ENCODE results near the gene ZNF804A.

The ZNF804A gene

DNA sequence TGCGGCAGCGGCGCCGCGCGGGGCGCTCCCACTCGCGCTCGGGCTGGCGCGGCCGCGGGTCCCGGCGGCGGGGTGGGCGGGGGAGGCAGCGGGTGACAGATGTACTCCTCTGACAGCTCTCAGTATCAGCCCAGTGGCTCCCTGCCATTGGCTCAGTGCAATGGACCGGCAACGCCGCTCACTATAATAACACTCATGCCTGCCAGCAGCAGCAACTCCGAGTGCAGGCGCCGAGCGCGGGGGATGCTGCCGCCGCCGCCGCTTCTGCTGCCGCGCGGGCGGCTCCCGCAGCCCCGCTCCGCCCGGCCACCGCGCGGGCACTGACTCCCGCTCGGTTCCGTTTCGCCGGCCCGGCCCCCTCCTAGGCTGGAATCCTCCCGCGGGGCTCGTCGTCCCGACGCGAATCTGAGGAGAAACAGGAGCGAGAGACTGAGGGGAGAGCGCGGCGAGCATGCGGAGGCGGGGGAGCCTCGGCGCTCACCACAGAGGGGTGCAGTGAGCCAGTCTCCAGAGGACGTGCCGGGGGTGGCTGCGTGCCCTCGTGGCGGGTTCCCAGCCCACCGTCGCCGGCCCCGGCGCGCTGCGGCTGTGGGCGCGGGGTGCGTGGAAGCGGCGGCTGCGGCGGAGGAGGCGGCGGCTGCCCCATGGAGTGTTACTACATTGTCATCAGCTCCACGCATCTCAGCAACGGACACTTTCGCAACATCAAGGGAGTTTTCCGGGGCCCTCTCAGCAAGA is at the start of gene ZNF804A:
Gene ZNF804A (plus strand): TSS at position 214 of the 738 bp plus-strand sequence. CDS start 431 bp downstream, at position 645.
- H3K36me3 ChIP-seq (ENCODE audit: control insufficient read depth in 5 of 5, insufficient read depth in 5 of 5, low read length in 5 of 5) = no peaks in the 10 kb centered on the region
- peaks cover 0 to 22% (median 17%) of the 10 kb centered on the region in 5 donors for H3K4me1 ChIP-seq (ENCODE audit: control insufficient read depth in 5 of 5, insufficient read depth in 5 of 5, low read length in 5 of 5)
- H3K27ac ChIP-seq (ENCODE audit: low read depth, low read length) = no peak within 1 kb of the TSS
- H3K4me3 ChIP-seq (ENCODE audit: low read depth in 1 of 5, low read length in 5 of 5) = peak within 1 kb of the TSS; percentile 61 to 81 (median 74)
- peaks cover 0 to 13% (median 9%) of the 10 kb centered on the region in 5 donors for H3K27me3 ChIP-seq (ENCODE audit: control insufficient read depth in 5 of 5, insufficient read depth in 4 of 5, low read length in 5 of 5)
- no peaks in the 10 kb centered on the region for H3K9me3 ChIP-seq (ENCODE audit: control insufficient read depth in 5 of 5, low read length in 5 of 5)
- H3K9ac ChIP-seq (ENCODE audit: low read length in 5 of 5) = peak within 1 kb of the TSS in 3 of 5 donors; percentile 39 to 57 (median 47)

DNA sequence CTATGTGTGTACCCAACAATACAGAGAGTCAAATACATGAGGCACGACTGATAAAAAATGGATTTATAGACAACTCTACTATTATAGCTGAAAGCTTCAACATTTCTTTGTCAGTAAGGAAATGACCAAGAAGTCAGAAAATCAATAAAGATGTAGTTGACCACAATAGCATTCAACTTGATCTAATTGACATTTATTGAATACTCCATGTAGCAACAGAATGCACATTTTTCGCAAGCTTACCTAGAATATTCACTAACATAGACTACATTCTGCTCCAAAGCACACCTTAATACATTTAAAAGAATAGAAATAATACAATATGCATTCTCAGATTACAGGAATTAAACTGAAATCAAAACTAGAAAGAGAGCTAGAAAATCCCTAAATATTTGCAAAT is 49.2 kb upstream of the ZNF804A start:
- Histone ChIP-seq H3K4me3 (ENCODE audit: low read depth in 1 of 5, low read length in 5 of 5) (no peak overlapping the region), H3K4me1 (ENCODE audit: control insufficient read depth in 5 of 5, insufficient read depth in 5 of 5, low read length in 5 of 5) (no peaks in the 10 kb centered on the region), H3K9ac (ENCODE audit: low read length in 5 of 5) (no peak overlapping the region)

DNA sequence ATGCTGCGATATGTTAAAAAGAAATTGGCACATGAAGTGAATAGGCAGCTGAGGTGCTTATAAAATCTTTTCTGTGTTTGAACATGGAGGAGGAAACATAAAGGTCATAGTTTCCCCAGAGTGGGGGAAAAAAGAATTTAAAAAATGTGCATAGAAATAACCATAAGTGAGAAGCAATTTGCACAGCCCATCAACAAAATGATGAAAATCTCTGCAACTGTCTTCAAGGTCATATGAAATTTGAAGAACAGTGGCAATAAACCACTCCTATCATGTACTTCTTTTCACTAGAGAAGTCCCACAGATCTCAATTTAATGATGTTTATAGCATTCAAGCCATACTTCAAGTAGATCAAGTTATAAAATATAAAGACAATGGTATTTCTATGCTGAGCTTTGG is 46.7 kb upstream of the ZNF804A start:
- H3K4me3 ChIP-seq (ENCODE audit: low read depth in 1 of 5, low read length in 5 of 5) = no peak overlapping the region
- H3K27ac ChIP-seq (ENCODE audit: low read depth, low read length) = no peak overlapping the region
- no peaks in the 10 kb centered on the region for H3K9me3 ChIP-seq (ENCODE audit: control insufficient read depth in 5 of 5, low read length in 5 of 5)
- no peak overlapping the region for H3K9ac ChIP-seq (ENCODE audit: low read length in 5 of 5)
- no peaks in the 10 kb centered on the region for H3K36me3 ChIP-seq (ENCODE audit: control insufficient read depth in 5 of 5, insufficient read depth in 5 of 5, low read length in 5 of 5)
- H3K4me1 ChIP-seq (ENCODE audit: control insufficient read depth in 5 of 5, insufficient read depth in 5 of 5, low read length in 5 of 5) = no peaks in the 10 kb centered on the region
- H3K27me3 ChIP-seq (ENCODE audit: control insufficient read depth in 5 of 5, insufficient read depth in 4 of 5, low read length in 5 of 5) = no peaks in the 10 kb centered on the region

More for the DNA sequence above, 49.2 kb upstream of the ZNF804A start:
- Histone ChIP-seq H3K9me3 (ENCODE audit: control insufficient read depth in 5 of 5, low read length in 5 of 5) (no peaks in the 10 kb centered on the region), H3K36me3 (ENCODE audit: control insufficient read depth in 5 of 5, insufficient read depth in 5 of 5, low read length in 5 of 5) (no peaks in the 10 kb centered on the region), H3K27ac (ENCODE audit: low read depth, low read length) (no peak overlapping the region), H3K27me3 (ENCODE audit: control insufficient read depth in 5 of 5, insufficient read depth in 4 of 5, low read length in 5 of 5) (no peaks in the 10 kb centered on the region)

DNA sequence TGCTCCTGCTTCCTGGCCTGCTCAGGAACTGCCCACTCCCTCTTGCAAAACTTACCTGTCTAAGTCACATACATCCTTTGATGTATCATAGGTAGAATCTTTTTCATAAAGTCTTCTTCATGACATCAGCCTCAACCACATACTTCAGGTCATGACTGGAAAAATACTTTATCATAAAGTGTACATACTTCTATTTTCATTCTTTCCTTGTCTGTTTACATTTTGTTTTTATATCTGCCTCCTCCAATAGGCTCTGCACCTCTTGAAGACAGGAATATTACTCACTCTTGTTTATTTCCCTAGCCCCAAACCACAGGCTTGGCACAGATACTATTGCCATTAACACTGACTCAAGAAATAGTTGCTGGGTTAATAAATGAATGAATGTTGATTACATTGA is 43.6 kb upstream of the ZNF804A start:
- Histone ChIP-seq H3K9ac (ENCODE audit: low read length in 5 of 5) (no peak overlapping the region), H3K4me3 (ENCODE audit: low read depth in 1 of 5, low read length in 5 of 5) (no peak overlapping the region), H3K9me3 (ENCODE audit: control insufficient read depth in 5 of 5, low read length in 5 of 5) (no peaks in the 10 kb centered on the region), H3K36me3 (ENCODE audit: control insufficient read depth in 5 of 5, insufficient read depth in 5 of 5, low read length in 5 of 5) (no peaks in the 10 kb centered on the region), H3K27ac (ENCODE audit: low read depth, low read length) (no peak overlapping the region), H3K4me1 (ENCODE audit: control insufficient read depth in 5 of 5, insufficient read depth in 5 of 5, low read length in 5 of 5) (no peaks in the 10 kb centered on the region), H3K27me3 (ENCODE audit: control insufficient read depth in 5 of 5, insufficient read depth in 4 of 5, low read length in 5 of 5) (no peaks in the 10 kb centered on the region)

GRCh38 chr2:184555352-184555751 is 43.0 kb upstream of the ZNF804A start:
- Histone ChIP-seq H3K27me3 (ENCODE audit: control insufficient read depth in 5 of 5, insufficient read depth in 4 of 5, low read length in 5 of 5) (no peaks in the 10 kb centered on the region), H3K36me3 (ENCODE audit: control insufficient read depth in 5 of 5, insufficient read depth in 5 of 5, low read length in 5 of 5) (no peaks in the 10 kb centered on the region), H3K4me3 (ENCODE audit: low read depth in 1 of 5, low read length in 5 of 5) (no peak overlapping the region), H3K27ac (ENCODE audit: low read depth, low read length) (no peak overlapping the region), H3K9ac (ENCODE audit: low read length in 5 of 5) (no peak overlapping the region), H3K9me3 (ENCODE audit: control insufficient read depth in 5 of 5, low read length in 5 of 5) (no peaks in the 10 kb centered on the region), H3K4me1 (ENCODE audit: control insufficient read depth in 5 of 5, insufficient read depth in 5 of 5, low read length in 5 of 5) (no peaks in the 10 kb centered on the region)

- H3K36me3 ChIP-seq (ENCODE audit: control insufficient read depth in 5 of 5, insufficient read depth in 5 of 5, low read length in 5 of 5) = no peaks in the 10 kb centered on the region
- no peak overlapping the region for H3K9ac ChIP-seq (ENCODE audit: low read length in 5 of 5)
- no peak overlapping the region for H3K4me3 ChIP-seq (ENCODE audit: low read depth in 1 of 5, low read length in 5 of 5)
- H3K27ac ChIP-seq (ENCODE audit: low read depth, low read length) = no peak overlapping the region
- no peaks in the 10 kb centered on the region for H3K9me3 ChIP-seq (ENCODE audit: control insufficient read depth in 5 of 5, low read length in 5 of 5)
- H3K27me3 ChIP-seq (ENCODE audit: control insufficient read depth in 5 of 5, insufficient read depth in 4 of 5, low read length in 5 of 5) = no peaks in the 10 kb centered on the region
- H3K4me1 ChIP-seq (ENCODE audit: control insufficient read depth in 5 of 5, insufficient read depth in 5 of 5, low read length in 5 of 5) = no peaks in the 10 kb centered on the region
Observed at GRCh38 chr2:184556639-184557038, 41.7 kb upstream of the ZNF804A start.

DNA sequence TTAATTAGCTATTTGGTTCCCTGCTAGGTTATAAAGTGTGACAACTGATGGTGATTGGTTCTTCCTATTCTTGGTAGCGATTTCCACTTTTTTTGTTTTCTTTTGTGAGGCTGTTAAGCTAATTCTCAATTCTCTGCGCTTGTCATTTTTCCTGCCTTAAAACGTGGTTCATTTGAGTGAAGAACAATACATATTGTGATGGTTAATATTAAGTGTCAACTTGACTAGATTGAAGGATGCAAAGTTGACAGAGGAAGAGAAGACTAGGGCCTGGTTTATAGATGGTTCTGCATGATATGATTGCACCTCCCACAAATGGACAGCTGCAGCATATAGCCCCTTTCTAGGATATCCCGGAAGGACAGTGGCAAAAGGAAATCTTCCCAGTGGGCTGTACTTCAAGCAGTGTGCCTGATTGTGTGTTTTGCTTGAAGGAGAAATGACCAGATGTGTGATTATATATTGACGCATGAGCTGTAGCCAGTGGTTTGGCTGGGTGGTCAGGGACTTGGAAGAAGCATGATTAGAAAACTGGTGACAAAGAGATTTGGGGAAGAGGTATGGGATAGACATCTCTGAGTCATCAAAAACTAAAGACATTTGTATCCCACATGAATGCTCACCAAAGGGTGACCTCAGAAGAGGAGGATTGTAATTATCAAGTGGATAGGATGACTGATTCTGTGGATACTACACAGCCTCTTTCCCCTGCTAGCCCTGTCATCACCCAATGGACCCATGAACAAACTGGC is 39.4 kb upstream of the ZNF804A start:
- H3K4me3 ChIP-seq (ENCODE audit: low read depth in 1 of 5, low read length in 5 of 5) = no peak overlapping the region
- no peaks in the 10 kb centered on the region for H3K27me3 ChIP-seq (ENCODE audit: control insufficient read depth in 5 of 5, insufficient read depth in 4 of 5, low read length in 5 of 5)
- H3K27ac ChIP-seq (ENCODE audit: low read depth, low read length) = no peak overlapping the region
- H3K9me3 ChIP-seq (ENCODE audit: control insufficient read depth in 5 of 5, low read length in 5 of 5) = no peaks in the 10 kb centered on the region
- H3K36me3 ChIP-seq (ENCODE audit: control insufficient read depth in 5 of 5, insufficient read depth in 5 of 5, low read length in 5 of 5) = no peaks in the 10 kb centered on the region
- no peak overlapping the region for H3K9ac ChIP-seq (ENCODE audit: low read length in 5 of 5)
- H3K4me1 ChIP-seq (ENCODE audit: control insufficient read depth in 5 of 5, insufficient read depth in 5 of 5, low read length in 5 of 5) = no peaks in the 10 kb centered on the region

GRCh38 chr2:184560603-184561002 is 37.7 kb upstream of the ZNF804A start:
- no peaks in the 10 kb centered on the region for H3K27me3 ChIP-seq (ENCODE audit: control insufficient read depth in 5 of 5, insufficient read depth in 4 of 5, low read length in 5 of 5)
- no peak overlapping the region for H3K4me3 ChIP-seq (ENCODE audit: low read depth in 1 of 5, low read length in 5 of 5)
- no peaks in the 10 kb centered on the region for H3K4me1 ChIP-seq (ENCODE audit: control insufficient read depth in 5 of 5, insufficient read depth in 5 of 5, low read length in 5 of 5)

DNA sequence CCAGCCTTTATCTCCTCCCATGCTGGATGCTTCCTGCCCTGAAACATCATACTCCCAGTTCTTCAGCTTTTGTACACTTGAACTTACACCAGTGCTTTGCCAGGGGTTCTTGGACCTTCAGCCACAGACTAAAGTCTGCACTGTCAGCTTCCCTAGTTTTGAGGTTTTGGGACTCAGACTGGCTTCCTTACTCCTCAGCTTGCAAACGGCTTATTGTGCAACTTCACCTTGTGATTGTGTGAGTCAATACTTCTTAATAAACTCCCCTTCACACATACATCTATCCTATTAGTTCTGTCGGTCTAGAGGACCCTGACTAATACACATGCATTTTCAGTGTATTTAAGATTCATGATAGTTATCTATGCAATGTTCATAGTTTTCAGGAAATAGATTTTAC is 35.8 kb upstream of the ZNF804A start:
- Histone ChIP-seq H3K9me3 (ENCODE audit: control insufficient read depth in 5 of 5, low read length in 5 of 5) (no peaks in the 10 kb centered on the region), H3K36me3 (ENCODE audit: control insufficient read depth in 5 of 5, insufficient read depth in 5 of 5, low read length in 5 of 5) (no peaks in the 10 kb centered on the region), H3K27ac (ENCODE audit: low read depth, low read length) (no peak overlapping the region), H3K9ac (ENCODE audit: low read length in 5 of 5) (no peak overlapping the region), H3K4me1 (ENCODE audit: control insufficient read depth in 5 of 5, insufficient read depth in 5 of 5, low read length in 5 of 5) (no peaks in the 10 kb centered on the region), H3K27me3 (ENCODE audit: control insufficient read depth in 5 of 5, insufficient read depth in 4 of 5, low read length in 5 of 5) (no peaks in the 10 kb centered on the region), H3K4me3 (ENCODE audit: low read depth in 1 of 5, low read length in 5 of 5) (no peak overlapping the region)

More at GRCh38 chr2:184560603-184561002, 37.7 kb upstream of the ZNF804A start:
- Histone ChIP-seq H3K27ac (ENCODE audit: low read depth, low read length) (no peak overlapping the region), H3K9ac (ENCODE audit: low read length in 5 of 5) (no peak overlapping the region), H3K36me3 (ENCODE audit: control insufficient read depth in 5 of 5, insufficient read depth in 5 of 5, low read length in 5 of 5) (no peaks in the 10 kb centered on the region), H3K9me3 (ENCODE audit: control insufficient read depth in 5 of 5, low read length in 5 of 5) (no peaks in the 10 kb centered on the region)

DNA sequence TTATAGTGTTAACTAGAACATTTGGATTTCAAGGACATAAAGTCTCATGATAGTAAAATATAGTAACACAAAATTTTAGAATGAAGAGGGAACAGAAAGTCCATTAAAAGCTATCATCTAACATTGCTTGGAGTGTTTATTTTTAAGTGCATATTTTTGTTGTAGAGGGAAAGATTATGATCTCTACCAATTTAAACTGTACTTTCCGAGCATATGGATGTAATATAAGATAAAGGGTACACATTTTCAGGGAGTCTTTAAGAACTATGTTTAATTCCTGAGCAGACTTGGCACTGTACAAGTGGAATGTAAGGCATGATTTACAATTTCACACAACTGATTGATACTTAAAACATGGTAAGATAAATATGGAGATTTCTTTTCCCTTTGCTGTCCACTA is 34.2 kb upstream of the ZNF804A start:
- H3K9ac ChIP-seq (ENCODE audit: low read length in 5 of 5) = no peak overlapping the region
- H3K4me3 ChIP-seq (ENCODE audit: low read depth in 1 of 5, low read length in 5 of 5) = no peak overlapping the region
- H3K36me3 ChIP-seq (ENCODE audit: control insufficient read depth in 5 of 5, insufficient read depth in 5 of 5, low read length in 5 of 5) = no peaks in the 10 kb centered on the region
- no peak overlapping the region for H3K27ac ChIP-seq (ENCODE audit: low read depth, low read length)
- no peaks in the 10 kb centered on the region for H3K27me3 ChIP-seq (ENCODE audit: control insufficient read depth in 5 of 5, insufficient read depth in 4 of 5, low read length in 5 of 5)
- no peaks in the 10 kb centered on the region for H3K4me1 ChIP-seq (ENCODE audit: control insufficient read depth in 5 of 5, insufficient read depth in 5 of 5, low read length in 5 of 5)
- H3K9me3 ChIP-seq (ENCODE audit: control insufficient read depth in 5 of 5, low read length in 5 of 5) = no peaks in the 10 kb centered on the region
